SKM-1 treated with dmso at 0.1 percent for 144 hours (cell line): ENCODE measurements around the gene LIN37.
"Not testable (repeated sequence)": the region's sequence is repeated elsewhere in the genome, so short reads cannot be mapped to it uniquely, and the experiment has no call there.

Source experiments
- DNase-seq: peaks from one replicate; lab custom pipeline; 2025; ENCODE audit not compliant: unreplicated experiment; lab: John Stamatoyannopoulos, UW

Gene LIN37

GRCh38 chr19:35787227-35787799 lies 38.9 kb downstream of the LIN37 start:
- no peak for DNase-seq

GRCh38 chr19:35788205-35788960 lies 40.0 kb downstream of the LIN37 start:
- DNase-seq, result no peak

- no peak for DNase-seq
Measured at GRCh38 chr19:35789195-35789977, 41.0 kb downstream of the LIN37 start.

DNA sequence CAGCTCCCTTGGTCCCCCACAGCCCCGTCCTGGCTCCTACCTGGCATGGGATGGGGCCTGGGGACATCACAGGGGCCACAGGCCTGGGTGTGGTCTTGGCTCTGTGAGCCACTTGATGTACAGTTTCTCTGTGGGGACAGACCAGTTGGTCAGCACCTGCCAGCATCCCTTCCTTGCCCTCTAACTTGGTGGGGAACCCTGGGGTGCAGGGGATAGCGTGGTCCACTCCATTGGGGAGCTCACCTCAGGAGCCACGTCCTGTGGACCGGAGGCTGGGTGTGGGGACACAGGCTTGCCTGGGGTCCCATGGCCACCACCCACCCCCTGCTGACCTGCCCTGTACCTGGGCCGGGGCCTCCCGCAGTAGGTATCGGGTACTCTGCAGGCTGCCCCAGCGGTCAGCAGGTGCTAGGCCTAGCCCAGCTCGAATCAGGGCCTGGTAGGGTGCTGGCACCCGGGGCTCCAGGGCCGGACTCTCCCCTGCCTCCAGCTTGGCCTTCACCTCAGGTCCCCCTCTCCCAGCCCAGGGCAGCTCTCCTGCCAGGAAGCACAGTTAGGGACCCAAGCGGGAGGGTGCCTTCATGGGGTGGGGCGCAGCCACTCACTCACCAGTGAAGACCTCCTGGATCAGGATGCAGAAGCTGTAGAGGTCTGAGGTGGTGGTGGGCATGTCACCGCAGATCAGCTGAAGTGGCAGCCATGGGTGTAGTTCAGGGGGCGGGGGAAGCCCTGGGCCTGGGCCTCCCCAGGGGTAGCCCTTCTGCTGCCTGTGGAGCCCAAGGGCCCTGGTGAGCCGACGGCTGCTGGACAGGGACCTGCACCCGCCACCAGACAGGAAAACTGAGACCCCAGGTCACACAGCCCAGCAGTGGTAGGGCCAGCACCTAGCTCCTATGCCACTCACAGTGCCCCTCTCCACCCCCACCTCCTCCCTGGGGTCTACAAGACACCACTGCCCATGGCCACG lies 41.9 kb downstream of the LIN37 start:
- DNase-seq, result no peak

GRCh38 chr19:35790981-35791813 lies 42.8 kb downstream of the LIN37 start:
- no peak for DNase-seq

- no peak for DNase-seq
Measured at GRCh38 chr19:35791814-35792279, 43.5 kb downstream of the LIN37 start.

GRCh38 chr19:35792312-35792711 lies 43.9 kb downstream of the LIN37 start:
- no peak for DNase-seq

DNA sequence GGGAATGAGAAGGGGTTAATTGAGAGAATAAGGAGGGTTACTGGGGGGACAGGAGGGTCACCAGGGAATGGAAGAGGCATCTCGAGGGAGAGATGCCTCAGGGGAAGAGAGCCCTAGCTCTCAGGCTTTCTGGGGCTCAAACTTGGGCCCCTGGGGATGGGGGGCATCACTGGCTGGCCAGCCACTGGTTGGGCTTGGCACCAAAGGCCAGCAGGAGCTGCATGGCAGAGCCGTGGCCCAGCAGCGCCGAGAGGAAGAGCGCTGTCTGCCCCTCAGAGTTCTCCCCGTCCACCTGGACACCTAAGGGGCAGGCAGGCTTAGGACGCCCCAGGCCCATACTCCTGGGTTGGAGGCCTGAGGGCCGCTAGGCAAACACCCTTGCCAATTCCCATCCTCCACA lies 44.5 kb downstream of the LIN37 start:
- no peak for DNase-seq

- DNase-seq, result no peak
Measured at GRCh38 chr19:35793381-35794165, 45.2 kb downstream of the LIN37 start.

DNA sequence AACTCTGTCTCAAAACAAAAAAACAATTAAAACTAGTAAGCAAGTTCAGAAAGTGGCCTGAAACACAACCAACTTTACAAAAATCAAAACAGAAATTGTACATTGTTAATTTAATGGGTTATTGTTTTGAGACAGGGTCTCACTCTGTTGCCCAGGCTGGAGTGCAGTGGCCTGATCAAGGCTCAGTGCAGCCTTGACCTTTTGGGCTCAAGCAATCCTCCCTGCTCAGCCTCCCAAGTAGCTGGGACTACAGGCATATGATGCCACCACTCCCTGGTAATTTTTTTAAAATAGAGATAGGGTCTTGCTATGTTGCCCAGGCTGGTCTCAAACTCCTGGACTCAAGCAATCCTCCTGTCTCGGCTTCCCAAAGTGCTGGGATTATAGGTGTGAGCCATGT lies 47.2 kb downstream of the LIN37 start:
- DNase-seq, result not testable (repeated sequence)

- no peak for DNase-seq
Measured at GRCh38 chr19:35796645-35797542, 48.5 kb downstream of the LIN37 start.

DNA sequence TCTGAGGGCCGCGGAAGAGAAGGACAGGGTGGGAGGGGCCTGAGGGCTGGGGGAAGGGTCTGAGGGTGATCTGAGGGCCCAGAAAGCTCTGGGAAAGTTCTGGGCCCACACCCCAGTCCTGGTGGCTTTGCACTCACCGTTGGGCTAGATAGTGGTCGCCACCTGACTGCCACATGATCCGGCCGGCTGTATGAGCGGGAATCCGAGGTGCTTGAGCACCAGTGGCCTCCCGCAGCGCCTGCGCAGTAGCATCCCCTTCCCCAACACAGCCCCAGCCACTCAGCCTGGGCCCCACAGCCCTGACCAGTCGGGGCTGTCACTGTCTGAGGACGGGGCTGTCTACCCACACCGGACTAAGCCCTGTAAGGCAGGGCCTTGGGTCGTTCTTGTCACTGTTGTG lies 49.3 kb downstream of the LIN37 start:
- no peak for DNase-seq

DNA sequence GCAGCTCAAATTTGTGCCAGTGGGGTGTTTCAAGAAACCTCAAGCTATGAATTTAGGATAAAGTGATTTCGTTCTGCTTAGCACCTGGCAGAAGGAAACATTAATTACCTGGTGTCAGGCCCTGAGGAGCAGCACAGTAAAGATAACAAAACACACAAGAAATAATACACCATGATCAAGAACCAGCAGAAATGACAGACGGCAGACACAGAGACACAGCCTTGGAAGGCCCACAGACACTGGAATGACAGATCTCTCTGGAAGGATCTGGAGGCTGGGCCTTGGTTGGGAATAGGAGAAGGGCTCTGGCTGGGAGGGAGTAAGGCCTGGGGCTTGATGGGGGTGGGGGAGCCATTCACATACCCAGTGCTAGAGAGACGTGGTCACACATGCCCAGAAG lies 53.5 kb downstream of the LIN37 start:
- no peak for DNase-seq
